Renal pelvis (tissue), 4 donors: ENCODE results near the gene ZNF20. TPM values are rescaled to one million over a fixed set of nuclear protein-coding genes. Genes with fewer than 3 reads are reported as not detected.
A peak's percentile ranks its signal among the peaks of the same experiment; 100 is the strongest.
"Not testable (repeated sequence)": the region's sequence is repeated elsewhere in the genome, so short reads cannot be mapped to it uniquely, and the experiment has no call there.

ENCODE experiments used
- DNase-seq: peaks from one replicate; pipeline ENCODE4 v3.0.0-alpha.2; 2013
- polyA plus RNA-seq, 3 donors: library from polyadenylated mRNA; unstranded; fragments of 120-200 nt; gene quantifications; one replicate each; pipeline ENCODE4 v1.2.1, GENCODE V29; 2013; ENCODE audit not compliant: insufficient read length in 3 of 3

ZNF20 gene
- polyA plus RNA-seq, 3 donors = 6.1 to 10.7 (median 7.8) TPM

- DNase-seq = no peak
Observed at GRCh38 chr19:12117201-12117970, 22.8 kb downstream of the ZNF20 start.

- no peak for DNase-seq
Observed at GRCh38 chr19:12113121-12113520, 27.0 kb downstream of the ZNF20 start.

GRCh38 chr19:12112701-12113100 is 27.4 kb downstream of the ZNF20 start:
- DNase-seq = no peak

- no peak for DNase-seq
Observed at GRCh38 chr19:12111943-12112637, 28.1 kb downstream of the ZNF20 start.

- DNase-seq = no peak
Observed at GRCh38 chr19:12111176-12111575, 29.0 kb downstream of the ZNF20 start.

DNA sequence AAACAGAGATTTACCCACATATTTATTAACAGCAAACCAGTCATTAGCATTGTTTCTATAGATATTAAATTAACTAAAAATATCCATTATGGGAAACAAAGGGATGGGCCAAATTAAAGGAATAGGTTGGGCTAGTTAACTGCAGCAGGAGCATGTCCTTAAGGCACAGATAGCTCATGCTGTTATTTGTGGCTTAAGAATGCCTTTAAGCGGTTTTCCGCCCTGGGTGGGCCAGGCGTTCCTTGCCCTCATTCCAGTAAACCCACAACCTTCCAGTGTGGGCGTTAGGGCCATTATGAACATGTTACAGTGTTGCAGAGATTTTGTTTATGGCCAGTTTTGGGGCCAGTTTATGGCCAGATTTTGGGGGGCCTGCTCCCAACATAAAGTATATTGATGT is 36.2 kb downstream of the ZNF20 start:
- DNase-seq = not testable (repeated sequence)

GRCh38 chr19:12098040-12098439 is 42.1 kb downstream of the ZNF20 start:
- no peak for DNase-seq

DNA sequence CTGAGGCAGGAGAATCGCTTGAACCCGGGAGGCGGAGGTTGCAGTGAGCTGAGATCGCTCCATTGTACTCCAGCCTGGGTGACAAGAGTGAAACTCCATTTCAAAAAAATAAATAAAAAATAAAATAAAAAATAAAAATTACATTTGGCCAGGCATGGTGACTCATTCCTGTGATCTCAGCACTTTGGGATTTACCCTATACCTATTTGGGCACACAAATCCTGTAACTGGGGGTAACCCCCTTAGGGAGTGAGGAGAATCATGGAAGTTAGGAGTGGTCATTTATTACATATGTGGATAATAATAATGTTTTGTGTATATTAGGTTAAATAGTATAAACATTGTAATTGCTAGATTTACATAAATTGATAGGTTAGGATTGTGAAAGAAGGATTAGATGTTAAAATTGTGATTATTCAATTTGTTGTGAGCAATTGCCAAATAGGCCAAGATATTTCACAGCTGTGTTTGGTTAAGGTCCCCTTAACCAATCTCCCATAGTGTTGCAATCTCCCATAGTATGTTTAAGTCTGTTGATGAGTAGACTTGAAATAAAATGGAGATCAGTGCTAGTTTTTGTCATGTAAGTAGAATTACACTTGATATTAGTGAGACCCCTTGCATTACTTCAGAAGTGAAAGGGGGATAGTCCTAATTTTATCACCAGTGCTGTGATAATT is 44.9 kb downstream of the ZNF20 start:
- no peak for DNase-seq

GRCh38 chr19:12093777-12094176 is 46.4 kb downstream of the ZNF20 start:
- no peak for DNase-seq

- DNase-seq = no peak
Observed at GRCh38 chr19:12092956-12093355, 47.2 kb downstream of the ZNF20 start.

DNA sequence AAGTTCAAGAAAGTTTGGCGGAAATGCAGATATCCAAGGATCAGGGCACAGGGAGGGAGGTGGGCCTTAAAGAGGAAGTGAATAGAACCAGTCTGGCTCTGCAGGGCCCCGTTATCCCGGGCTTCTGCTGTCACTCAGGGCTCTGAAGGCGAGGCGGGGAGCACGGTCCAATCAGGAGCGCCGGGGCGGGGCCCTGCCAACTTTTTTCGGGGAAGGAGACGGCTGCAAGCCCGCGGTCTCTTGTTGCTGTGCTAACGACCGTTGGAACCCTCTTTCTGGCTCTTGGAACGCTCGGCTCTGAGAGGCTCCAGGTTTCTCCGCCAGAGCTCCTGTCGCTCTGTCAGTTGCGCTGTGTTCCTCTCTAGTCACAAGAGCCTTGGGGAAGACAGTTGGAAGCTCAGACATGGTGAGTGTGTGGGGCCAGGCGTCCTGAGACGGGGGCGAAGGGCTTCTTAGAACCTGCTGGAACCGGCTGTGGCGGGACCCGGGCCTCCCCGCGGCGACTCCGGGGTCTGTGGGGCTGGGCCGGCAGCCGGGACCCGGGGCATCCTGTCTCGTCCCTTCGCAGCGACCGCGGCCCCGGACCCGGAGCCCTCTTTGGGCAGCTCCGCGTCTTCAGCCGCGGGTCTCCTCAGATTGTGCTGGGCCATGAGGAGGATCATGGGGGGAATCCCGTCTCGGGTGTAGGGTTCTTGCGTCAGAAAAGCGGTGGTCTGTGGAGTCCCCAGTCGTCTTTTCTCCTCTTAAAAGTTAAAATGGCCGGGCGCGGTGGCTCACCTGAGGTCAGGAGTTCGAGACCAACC is 47.9 kb downstream of the ZNF20 start:
- peak; percentile 91 for DNase-seq

DNA sequence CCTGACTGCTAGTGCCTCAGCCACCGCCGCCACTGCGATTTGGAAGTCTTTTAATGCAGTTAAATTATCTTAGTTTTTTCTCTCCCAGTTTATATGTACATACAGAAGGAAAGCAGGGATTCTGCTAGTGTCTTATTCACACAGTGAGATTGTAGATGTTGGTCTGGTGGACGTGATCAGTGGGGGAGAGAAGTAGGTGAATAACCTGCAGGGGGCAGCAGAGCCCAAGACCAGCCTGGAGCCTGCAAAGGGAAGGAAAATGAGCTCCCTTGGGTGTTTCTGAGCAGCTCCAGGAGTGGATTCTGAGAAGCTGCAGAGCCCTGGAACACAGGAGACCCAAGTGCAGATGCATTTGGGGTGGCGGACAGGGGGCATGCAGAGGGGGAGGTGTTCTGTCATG is 49.3 kb downstream of the ZNF20 start:
- DNase-seq = peak; percentile 45

DNA sequence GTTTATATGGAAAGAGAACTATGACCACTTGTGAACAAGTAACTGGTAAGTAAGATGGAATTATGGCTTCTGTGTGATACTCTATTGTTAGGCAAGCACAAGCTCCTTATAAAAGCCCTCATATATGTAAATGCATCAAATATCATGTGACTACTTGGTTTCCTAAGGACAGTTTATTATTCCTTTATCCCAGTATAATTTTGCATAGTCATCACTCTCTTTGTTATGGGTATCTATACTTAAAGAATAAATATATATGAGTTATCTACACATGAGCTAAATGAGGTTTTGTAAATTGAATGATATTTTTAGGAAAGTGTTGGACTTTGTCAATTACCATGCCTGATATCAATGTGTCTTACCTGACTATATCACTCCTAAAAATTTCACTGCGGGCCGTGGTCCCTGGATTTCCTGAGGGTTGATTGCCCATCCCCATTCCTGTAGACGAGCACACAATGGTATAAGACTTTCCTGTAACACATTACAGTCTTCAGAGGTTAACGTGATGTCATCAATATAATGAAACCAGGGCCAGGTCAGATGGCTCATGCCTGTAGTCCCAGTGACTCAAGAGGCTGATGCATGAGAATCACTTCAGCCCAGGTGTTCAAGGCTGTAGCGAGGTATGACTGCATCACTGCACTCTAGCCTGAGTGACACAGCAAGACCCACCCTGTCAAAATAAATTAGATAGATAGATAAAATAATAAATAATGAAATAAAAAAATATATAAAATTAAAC is 54.9 kb downstream of the ZNF20 start:
- DNase-seq = no peak

GRCh38 chr19:12083336-12083735 is 56.8 kb downstream of the ZNF20 start:
- DNase-seq = not testable (repeated sequence)

Other genes starting within 250 kb of the ZNF20 start
- gene ZNF700, start 215.2 kb downstream of the ZNF20 start, polyA plus RNA-seq = 10 to 100 TPM; 13.1 to 26.0 (median 21.1) TPM
- gene ZNF763, start 175.3 kb downstream of the ZNF20 start, polyA plus RNA-seq = 10 to 100 TPM in 2 of 3 donors, 1 to 10 TPM in 1; 6.4 to 11.2 (median 10.8) TPM
- gene ZNF433, start 104.7 kb downstream of the ZNF20 start, polyA plus RNA-seq = 10 to 100 TPM; 14.2 to 24.8 (median 17.7) TPM
- gene ZNF878, start 87.4 kb downstream of the ZNF20 start, polyA plus RNA-seq = 1 to 10 TPM; 1.1 to 3.1 (median 2.4) TPM
- gene ZNF844, start 75.6 kb downstream of the ZNF20 start, polyA plus RNA-seq = 10 to 100 TPM; 25.1 to 32.8 (median 26.5) TPM
- 10 to 100 TPM; 13.3 to 18.6 (median 14.4) TPM for gene ZNF625, start 16.4 kb upstream of the ZNF20 start, polyA plus RNA-seq
- 10 to 100 TPM; 13.5 to 19.5 (median 17.1) TPM for gene ZNF136, start 22.7 kb upstream of the ZNF20 start, polyA plus RNA-seq
- gene ZNF44, start 154.5 kb upstream of the ZNF20 start, polyA plus RNA-seq = 10 to 100 TPM; 43.6 to 70.9 (median 54.3) TPM
- gene ZNF563, start 193.3 kb upstream of the ZNF20 start, polyA plus RNA-seq = 1 to 10 TPM; 3.6 to 5.1 (median 4.2) TPM
- gene ZNF442, start 225.3 kb upstream of the ZNF20 start, polyA plus RNA-seq = 1 to 10 TPM; 5.7 to 6.4 (median 6.1) TPM